HG02588 (cell line): ENCODE measurements around the gene RILPL1.
"Not testable (repeated sequence)": the region's sequence is repeated elsewhere in the genome, so short reads cannot be mapped to it uniquely, and the experiment has no call there.

Experiments used
- ATAC-seq: cut with Tn5 transposase; IDR thresholded peaks from one replicate; pipeline ENCODE4 v1.9.1; 2021; ENCODE audit warnings: mild to moderate bottlenecking, moderate library complexity; ENCODE audit not compliant: unreplicated experiment

The RILPL1 gene

GRCh38 chr12:123531091-123531490 lies 2.4 kb downstream of the RILPL1 start:
- no peak for ATAC-seq

- no peak for ATAC-seq
Measured at GRCh38 chr12:123530668-123531067, 2.9 kb downstream of the RILPL1 start.

GRCh38 chr12:123529686-123530085 lies 3.8 kb downstream of the RILPL1 start:
- ATAC-seq: no peak

- ATAC-seq: no peak
Measured at GRCh38 chr12:123528858-123529257, 4.7 kb downstream of the RILPL1 start.

- no peak for ATAC-seq
Measured at GRCh38 chr12:123526542-123527080, 6.9 kb downstream of the RILPL1 start.

- ATAC-seq: no peak
Measured at GRCh38 chr12:123524378-123524777, 9.1 kb downstream of the RILPL1 start.

GRCh38 chr12:123523518-123523917 lies 10.0 kb downstream of the RILPL1 start:
- no peak for ATAC-seq

GRCh38 chr12:123522164-123522563 lies 11.4 kb downstream of the RILPL1 start:
- ATAC-seq: no peak

- ATAC-seq: no peak
Measured at GRCh38 chr12:123520567-123521474, 12.7 kb downstream of the RILPL1 start.

GRCh38 chr12:123519141-123520001 lies 14.1 kb downstream of the RILPL1 start:
- ATAC-seq: no peak

GRCh38 chr12:123516216-123516780 lies 17.2 kb downstream of the RILPL1 start:
- no peak for ATAC-seq

GRCh38 chr12:123514582-123515221 lies 18.8 kb downstream of the RILPL1 start:
- not testable (repeated sequence) for ATAC-seq

- ATAC-seq: no peak
Measured at GRCh38 chr12:123513805-123514204, 19.7 kb downstream of the RILPL1 start.

GRCh38 chr12:123512838-123513665 lies 20.5 kb downstream of the RILPL1 start:
- ATAC-seq: no peak

GRCh38 chr12:123506843-123507236 lies 26.7 kb downstream of the RILPL1 start:
- no peak for ATAC-seq

- no peak for ATAC-seq
Measured at GRCh38 chr12:123506059-123506842, 27.3 kb downstream of the RILPL1 start.

GRCh38 chr12:123502163-123502704 lies 31.3 kb downstream of the RILPL1 start:
- no peak for ATAC-seq

GRCh38 chr12:123499332-123499731 lies 34.2 kb downstream of the RILPL1 start:
- ATAC-seq: no peak
